ENCODE measurements around the gene SYK. TPM values are rescaled to one million over a fixed set of nuclear protein-coding genes. Genes with fewer than 3 reads are reported as not detected.

Gene SYK
- total and polyA plus RNA-seq, 2 of the 4 experiments (the other 2 are of a cell fraction): not detected

- Histone ChIP-seq H3K4ac (ENCODE audit: low read depth, low read length) (no peak overlapping the region), H4K91ac (ENCODE audit: insufficient read depth, low read depth, low read length) (no peak overlapping the region), H4K20me1 (ENCODE audit: insufficient read depth, low read length) (no peaks in the 10 kb centered on the region), H3K14ac (replicated peaks; ENCODE audit: low read depth, low read length) (no peak overlapping the region), H3K27ac (ENCODE audit: insufficient read depth, low read length) (no peak overlapping the region), H4K8ac (ENCODE audit: low read depth in 2 of 2, low read length in 2 of 2) (no peak overlapping the region), H2BK20ac (ENCODE audit: low read depth, low read length) (no peak overlapping the region), H4K5ac (ENCODE audit: low read depth, low read length) (no peak overlapping the region), H3K56ac (ENCODE audit: extremely low read depth, insufficient read depth, low read length) (no peak overlapping the region), H3K9me3 (ENCODE audit: control insufficient read depth, insufficient read depth, low read length) (no peaks in the 10 kb centered on the region), H3K9ac (ENCODE audit: low read depth, low read length) (no peak overlapping the region), H3K18ac (ENCODE audit: low read depth, low read length) (no peak overlapping the region), H3K36me3 (ENCODE audit: control insufficient read depth, insufficient read depth, low read length) (no peaks in the 10 kb centered on the region), H3K4me2 (ENCODE audit: low read depth, low read length) (no peak overlapping the region), H3K79me1 (ENCODE audit: low read depth in 1 of 2, low read length in 2 of 2) (no peaks in the 10 kb centered on the region), H2AFZ (replicated peaks; ENCODE audit: low read length, poor library complexity) (no peak overlapping the region), H3K4me3 (ENCODE audit: insufficient read depth, low read depth, low read length) (no peak overlapping the region), H3K9me1 (ENCODE audit: insufficient read depth, low read length) (no peaks in the 10 kb centered on the region), H3K27me3 (ENCODE audit: control insufficient read depth, insufficient read depth, low read length) (peaks cover 10% of the 10 kb centered on the region), H2BK120ac (ENCODE audit: low read depth, low read length) (no peak overlapping the region), H2BK5ac (ENCODE audit: low read depth, low read length, poor library complexity, severe bottlenecking) (no peak overlapping the region), H2BK15ac (ENCODE audit: low read depth, low read length) (no peak overlapping the region), H3K4me1 (ENCODE audit: control insufficient read depth, insufficient read depth, low read length) (no peaks in the 10 kb centered on the region), H3K23ac (ENCODE audit: low read depth, low read length) (no peak overlapping the region), H2AK9ac (replicated peaks; ENCODE audit: low read depth, low read length, poor library complexity) (no peak overlapping the region), H2AK5ac (ENCODE audit: low read depth, low read length) (no peak overlapping the region)
- in situ Hi-C loops (cut with MboI; ENCODE audit: low sequenced_read_pairs) (no loop called here), dilution Hi-C loops (cut with HindIII; ENCODE audit: low sequenced_read_pairs, unreplicated experiment) (no loop called here), intact Hi-C loops (cut with micrococcal nuclease) (no loop called here)
- TF ChIP-seq USF2 (IDR thresholded peaks at IDR 0.05; ENCODE audit: low read depth, low read length) (no peak), CTCF (conservative IDR thresholded peaks at IDR 0.05; ENCODE audit: low read depth, low read length) (no peak), MXI1 (IDR thresholded peaks at IDR 0.05; ENCODE audit: borderline replicate concordance, low read depth, low read length) (no peak), RCOR1 (IDR thresholded peaks at IDR 0.05; ENCODE audit: insufficient replicate concordance, low read length) (no peak), CHD1 (IDR thresholded peaks at IDR 0.05; ENCODE audit: low read depth, low read length) (no peak), NFE2L2 (IDR thresholded peaks at IDR 0.05; ENCODE audit: low read depth, low read length) (no peak), RAD21 (IDR thresholded peaks at IDR 0.05; ENCODE audit: low read length) (no peak), MAZ (IDR thresholded peaks at IDR 0.05; ENCODE audit: borderline replicate concordance, low read depth, low read length) (no peak), FOS (IDR thresholded peaks at IDR 0.05; ENCODE audit: low read depth, low read length) (no peak), MAFK (IDR thresholded peaks at IDR 0.05; ENCODE audit: low read depth, low read length) (no peak), BHLHE40 (IDR thresholded peaks at IDR 0.05; ENCODE audit: low read depth, low read length) (no peak), ELK1 (IDR thresholded peaks at IDR 0.05; ENCODE audit: borderline replicate concordance, low read depth, low read length) (no peak)
- BruUV-seq (replicated peaks): no TSS peak
- DNase-seq (no peak), ATAC-seq (ENCODE audit: low read depth) (no peak)
- ChIA-PET POLR2A (ENCODE audit: unreplicated experiment) (no interaction called here), CTCF (no interaction called here)
- WGBS, 2 experiments (ENCODE audit: extremely low coverage in 2 of 2, insufficient read length in 1 of 2): 0% methylated on average over 1 of the region's 5 CpGs; no CpG with 5 or more reads in 1 of the 2 experiments
Measured at GRCh38 chr9:90855208-90855902, 53.7 kb downstream of the SYK start.
